Heart left ventricle (tissue), 16 donors: Measurements from ENCODE around the gene CADPS2. TPM values are rescaled to one million over a fixed set of nuclear protein-coding genes. Genes with fewer than 3 reads are reported as not detected.

Experiments
- ATAC-seq, 4 donors: fragments of 200-7000 bp; cut with Tn5 transposase; one replicate each; pipeline ENCODE4 v1.9.1; 2020 to 2022; ENCODE audit warnings: moderate library complexity in 4 of 4, mild to moderate bottlenecking in 3 of 4, moderate number of reproducible peaks in 1 of 4
- DNase-seq, 5 donors: peaks; one replicate each; pipeline ENCODE4 v3.0.0-alpha.2; 2020
- H3K27ac ChIP-seq, 12 donors: fragments of 200-600 bp; sonication (generic) in 4 of 12; one replicate each; pipeline versions ENCODE4 v1.5.0 to v1.8.0; 2016 to 2022; ENCODE audit warnings: mild to moderate bottlenecking in 2 of 12
- H3K27me3 ChIP-seq, 9 donors: fragments of 200-600 bp; sonication (generic) in 2 of 9; one replicate each; pipeline versions ENCODE4 v1.5.1 to v1.8.0; 2016 to 2022; ENCODE audit warnings: mild to moderate bottlenecking in 3 of 9
- H3K36me3 ChIP-seq, 9 donors: fragments of 200-600 bp; sonication (generic) in 2 of 9; one replicate each; pipeline versions ENCODE4 v1.5.0 to v1.8.0; 2018 to 2022; ENCODE audit warnings: mild to moderate bottlenecking in 2 of 9
- H3K4me1 ChIP-seq, 12 donors: fragments of 200-600 bp; sonication (generic) in 4 of 12; one replicate each; pipeline versions ENCODE4 v1.5.0 to v1.8.0; 2016 to 2022; ENCODE audit warnings: mild to moderate bottlenecking in 3 of 12
- H3K4me3 ChIP-seq, 12 donors: fragments of 200-600 bp; sonication (generic) in 4 of 12; one replicate each; pipeline versions ENCODE4 v1.5.0 to v1.8.0; 2017 to 2022; ENCODE audit warnings: mild to moderate bottlenecking in 9 of 12, moderate library complexity in 4 of 12
- H3K9me3 ChIP-seq, 12 donors: fragments of 200-600 bp; sonication (generic) in 4 of 12; one replicate each; pipeline versions ENCODE4 v1.5.0 to v1.8.0; 2016 to 2022; ENCODE audit warnings: mild to moderate bottlenecking in 1 of 12
- CTCF ChIP-seq, 12 donors: fragments of 200-600 bp; sonication (generic) in 4 of 12; IDR thresholded peaks; one replicate each; pipeline versions ENCODE4 v1.5.0 to v1.8.0; 2018 to 2022; ENCODE audit warnings: antibody characterized with exemption in 12 of 12, mild to moderate bottlenecking in 5 of 12
- POLR2A ChIP-seq, 2 donors: fragments of 450-650 bp; IDR thresholded peaks; one replicate each; pipeline ENCODE4 v1.6.1; 2017; ENCODE audit warnings: antibody characterized with exemption in 2 of 2, mild to moderate bottlenecking in 2 of 2, moderate library complexity in 2 of 2
- WGBS, 4 donors: extraction: QIAGEN DNeasy Blood & Tissue Kit in 2 of 4; methylation state at CpG; one replicate each; pipeline versions ENCODE4 v1.1.5 to v1.1.7; 2013 to 2018; 5-methylcytosine and 5-hydroxymethylcytosine counted together
- intact Hi-C, 10 donors: fragments of 100-400 bp; cut with DNase I; formaldehyde crosslinking; loops; one replicate each; pipeline versions ENCODE4 v1.11.1 to v1.14.2; 2022
- polyA plus RNA-seq, 2 donors: library from polyadenylated mRNA; stranded (reverse); fragments of 200-250 nt; gene quantifications; one replicate each; pipeline ENCODE4 v1.2.3, GENCODE V29; 2013
- total RNA-seq, 9 donors: library from RNA; depleted of rRNA in 2 of 9; stranded (reverse); fragments of >200 nt in 2 of 9; fragmentation: NEBNext Ultra II Directional in 3 of 9; extraction: Animal tissue kit (Norgen Biotek cat#: 25700) in 3 of 9; gene quantifications; one replicate each; pipeline versions ENCODE4 v1.1.0 to v1.2.4, GENCODE V29; 2016 to 2023
- donor health status: ischemic (EF 13 %, LVEDD 7.1; RV severe dilation, severe dysfunction).
- donor health status: healthy with polysubstance abuse.
- donor health status: DM: no; HTN: yes; CAD: no.
- donor health status: DM: no; HTN: no; CAD: no.
- donor health status: ischemic (EF 25% LVEDD 6.9; RV normal size, moderate dysfunction).
- donor health status: ischemic (EF 25% LVEDD 5.7; RV mildly dilated, moderate dysfunction).
- donor health status: healthy.
- donor health status: DM: yes; HTN: yes; CAD: no.
- donor health status: ischemic (EF 35%, LVEDD 5.7; RV mildly dilated, moderate dysfunction).
- donor health status: nonischemic (EF 11% LVEDD 7.7; RV severe dilation, severe dysfunction).
- donor health status: DM: yes; HTN: yes; CAD: no.
- donor health status: PGD.
- donor health status: ischemic (EF 29% LVEDD 5.4; RV normal size, mild dysfunction).
- donor health status: nonischemic (EF 23%, LVEDD 6.1; RV moderate dilation, normal function).

CADPS2 gene
- total and polyA plus RNA-seq, 11 donors: 6.5 to 29.0 (median 10.3) TPM

GRCh38 chr7:122550545-122550944, 335.7 kb downstream of the CADPS2 start:
- Histone ChIP-seq H3K4me3 (no peak overlapping the region), H3K4me1 (peaks cover 0 to 4% (median 0%) of the 10 kb centered on the region in 12 donors), H3K27me3 (no peaks in the 10 kb centered on the region), H3K36me3 (no peaks in the 10 kb centered on the region), H3K9me3 (no peaks in the 10 kb centered on the region), H3K27ac (no peak overlapping the region)
- DNase-seq: no peak
- no peak for ATAC-seq
- TF ChIP-seq CTCF (IDR thresholded peaks at IDR 0.05) (peak in 2 of 12 donors; percentile 11), POLR2A (IDR thresholded peaks at IDR 0.05) (no peak)
- 88 to 90% (median 89%) methylated on average over 1 of the region's 1 CpG for WGBS, 4 donors
- intact Hi-C loops: loop anchor here in 2 of 10 donors (10.0 kb wide), 1 partner anchor 604 kb away; no protein-coding TSS in a partner anchor

GRCh38 chr7:122549578-122549977, 336.7 kb downstream of the CADPS2 start:
- no peak for TF ChIP-seq CTCF (IDR thresholded peaks at IDR 0.05)
- no peak for TF ChIP-seq POLR2A (IDR thresholded peaks at IDR 0.05)
- H3K27ac ChIP-seq: no peak overlapping the region
- no peaks in the 10 kb centered on the region for H3K27me3 ChIP-seq
- H3K36me3 ChIP-seq: no peaks in the 10 kb centered on the region
- H3K4me1 ChIP-seq: peaks cover 0 to 4% (median 0%) of the 10 kb centered on the region in 12 donors
- H3K9me3 ChIP-seq: no peaks in the 10 kb centered on the region
- ATAC-seq (no peak), DNase-seq (no peak)
- no peak overlapping the region for H3K4me3 ChIP-seq
- intact Hi-C loops: no loop called here
- 95 to 97% (median 96%) methylated on average over 5 of the region's 5 CpGs for WGBS, 4 donors

GRCh38 chr7:122546496-122546895, 339.8 kb downstream of the CADPS2 start:
- Histone ChIP-seq H3K4me3 (no peak overlapping the region), H3K27me3 (no peaks in the 10 kb centered on the region), H3K27ac (no peak overlapping the region), H3K9me3 (no peaks in the 10 kb centered on the region), H3K36me3 (no peaks in the 10 kb centered on the region), H3K4me1 (peaks cover 0 to 4% (median 0%) of the 10 kb centered on the region in 12 donors)
- DNase-seq (no peak), ATAC-seq (no peak)
- intact Hi-C loops: no loop called here
- no peak for TF ChIP-seq CTCF (IDR thresholded peaks at IDR 0.05)
- no peak for TF ChIP-seq POLR2A (IDR thresholded peaks at IDR 0.05)
- WGBS, 4 donors: 32 to 69% (median 55%) methylated on average over 2 of the region's 2 CpGs

- Histone ChIP-seq H3K9me3 (no peaks in the 10 kb centered on the region), H3K27ac (no peak overlapping the region), H3K4me3 (no peak overlapping the region), H3K36me3 (no peaks in the 10 kb centered on the region), H3K4me1 (peaks cover 0 to 4% (median 0%) of the 10 kb centered on the region in 12 donors), H3K27me3 (no peaks in the 10 kb centered on the region)
- ATAC-seq (peak in 2 of 4 donors; percentile 71 to 72), DNase-seq (peak in 3 of 5 donors; percentile 6 to 31 (median 17))
- no peak for TF ChIP-seq CTCF (IDR thresholded peaks at IDR 0.05)
- no peak for TF ChIP-seq POLR2A (IDR thresholded peaks at IDR 0.05)
- intact Hi-C loops: no loop called here
- WGBS, 4 donors: 77 to 87% (median 83%) methylated on average over 2 of the region's 2 CpGs
Observed at GRCh38 chr7:122544463-122544862, 341.8 kb downstream of the CADPS2 start.
